Progenitor cell of endocrine pancreas (in vitro differentiated cells): ENCODE results near the gene TAF1A. TPM values are rescaled to one million over a fixed set of nuclear protein-coding genes. Genes with fewer than 3 reads are reported as not detected.

Experiments used
- DNase-seq: peaks from one replicate; pipeline ENCODE4 v3.0.0; 2021; ENCODE audit warnings: low spot score; ENCODE audit not compliant: unreplicated experiment
- H3K27ac Mint-ChIP-seq: 2 replicates; pipeline ENCODE4 v1.8.0; 2021; ENCODE audit warnings: mild to moderate bottlenecking, moderate library complexity, mixed read lengths
- H3K27me3 Mint-ChIP-seq: 2 replicates; pipeline ENCODE4 v1.8.0; 2021; ENCODE audit warnings: mixed read lengths
- H3K36me3 Mint-ChIP-seq: 2 replicates; pipeline ENCODE4 v1.8.0; 2022; ENCODE audit warnings: mixed read lengths; ENCODE audit not compliant: insufficient read depth
- H3K4me1 Mint-ChIP-seq: 2 replicates; pipeline ENCODE4 v1.8.0; 2021; ENCODE audit warnings: low read depth, mixed read lengths
- H3K4me3 Mint-ChIP-seq: 2 replicates; pipeline ENCODE4 v1.8.0; 2021; ENCODE audit warnings: low read depth, mild to moderate bottlenecking, moderate library complexity, mixed read lengths
- H3K9me3 Mint-ChIP-seq: 2 replicates; pipeline ENCODE4 v1.8.0; 2021; ENCODE audit warnings: low read depth, mixed read lengths
- CTCF ChIP-seq: fragments of 200-600 bp; sonication (generic); IDR thresholded peaks from one replicate; pipeline ENCODE4 v1.5.0; 2021; ENCODE audit warnings: antibody characterized with exemption, mild to moderate bottlenecking; ENCODE audit not compliant: unreplicated experiment
- total RNA-seq: library from RNA; stranded (reverse); gene quantifications from 2 replicates; pipeline ENCODE4 v1.2.1, GENCODE V29; 2021

The TAF1A gene
- total RNA-seq, 1 donor from 2014 or later = 19.7 TPM

DNA sequence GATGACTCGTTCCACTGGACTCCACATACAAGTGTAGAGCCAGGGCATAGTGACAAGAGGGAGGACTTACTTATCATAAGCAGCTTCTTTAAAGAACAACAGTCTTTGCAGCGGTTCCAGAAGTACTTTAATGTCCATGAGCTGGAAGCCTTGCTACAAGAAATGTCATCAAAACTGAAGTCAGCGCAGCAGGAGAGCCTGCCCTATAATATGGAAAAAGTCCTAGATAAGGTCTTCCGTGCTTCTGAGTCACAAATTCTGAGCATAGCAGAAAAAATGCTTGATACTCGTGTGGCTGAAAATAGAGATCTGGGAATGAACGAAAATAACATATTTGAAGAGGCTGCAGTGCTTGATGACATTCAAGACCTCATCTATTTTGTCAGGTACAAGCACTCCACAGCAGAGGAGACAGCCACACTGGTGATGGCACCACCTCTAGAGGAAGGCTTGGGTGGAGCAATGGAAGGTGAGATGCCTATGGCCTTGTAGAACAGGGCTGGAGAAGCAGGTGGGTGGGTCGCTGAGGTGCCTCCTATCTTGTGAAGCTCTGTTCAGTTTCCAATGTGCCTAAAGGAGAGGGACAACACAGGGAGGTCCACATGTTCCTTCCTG, 40.3 kb upstream of the TAF1A start:
- no peaks in the 10 kb centered on the region for H3K27me3 Mint-ChIP-seq

GRCh38 chr1:222627232-222627631, 37.5 kb upstream of the TAF1A start:
- no peak for DNase-seq
- Mint-ChIP-seq H3K27ac (no peak overlapping the region), H3K36me3 (peaks cover 21% of the 10 kb centered on the region), H3K9me3 (no peaks in the 10 kb centered on the region), H3K4me3 (no peak overlapping the region), H3K4me1 (no peaks in the 10 kb centered on the region), H3K27me3 (no peaks in the 10 kb centered on the region)
- no peak for TF ChIP-seq CTCF

More for the DNA sequence above, 40.3 kb upstream of the TAF1A start:
- no peaks in the 10 kb centered on the region for H3K4me1 Mint-ChIP-seq
- no peak overlapping the region for H3K4me3 Mint-ChIP-seq
- no peak for TF ChIP-seq CTCF
- no peak overlapping the region for H3K27ac Mint-ChIP-seq
- DNase-seq = no peak
- peaks cover 17% of the 10 kb centered on the region for H3K36me3 Mint-ChIP-seq
- H3K9me3 Mint-ChIP-seq = no peaks in the 10 kb centered on the region

DNA sequence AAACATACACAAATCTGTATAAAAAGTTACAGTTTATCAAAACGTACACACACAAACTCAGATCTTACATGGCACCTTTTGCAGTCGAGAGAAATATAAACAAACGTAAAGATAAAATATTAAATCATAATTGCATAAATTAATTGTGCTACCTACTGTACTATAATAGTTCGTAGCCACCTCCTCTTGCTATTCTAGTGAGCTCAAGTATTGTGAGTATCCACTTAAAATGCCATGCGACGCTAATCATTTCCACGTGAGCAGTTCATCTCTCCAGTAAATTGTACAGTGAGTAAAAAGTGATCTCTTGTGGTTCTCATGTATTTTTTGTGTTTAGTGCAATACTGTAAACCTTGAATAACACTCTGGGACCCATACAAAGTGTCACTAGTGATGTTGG, 34.5 kb upstream of the TAF1A start:
- H3K36me3 Mint-ChIP-seq = peaks cover 18% of the 10 kb centered on the region
- H3K9me3 Mint-ChIP-seq = no peaks in the 10 kb centered on the region
- H3K4me1 Mint-ChIP-seq = peaks cover 3% of the 10 kb centered on the region
- no peaks in the 10 kb centered on the region for H3K27me3 Mint-ChIP-seq
- DNase-seq = no peak
- TF ChIP-seq CTCF = no peak
- no peak overlapping the region for H3K4me3 Mint-ChIP-seq
- no peak overlapping the region for H3K27ac Mint-ChIP-seq

- Mint-ChIP-seq H3K4me3 (no peak overlapping the region), H3K4me1 (peaks cover 7% of the 10 kb centered on the region), H3K27me3 (no peaks in the 10 kb centered on the region), H3K27ac (no peak overlapping the region), H3K36me3 (peaks cover 18% of the 10 kb centered on the region), H3K9me3 (no peaks in the 10 kb centered on the region)
- DNase-seq = no peak
- TF ChIP-seq CTCF = no peak
Measured at GRCh38 chr1:222623458-222623857, 33.7 kb upstream of the TAF1A start.

- TF ChIP-seq CTCF = no peak
- Mint-ChIP-seq H3K9me3 (no peaks in the 10 kb centered on the region), H3K36me3 (peaks cover 15% of the 10 kb centered on the region)
Measured at GRCh38 chr1:222622765-222623164, 33.0 kb upstream of the TAF1A start.

More at GRCh38 chr1:222622765-222623164, 33.0 kb upstream of the TAF1A start:
- Mint-ChIP-seq H3K4me3 (no peak overlapping the region), H3K27me3 (no peaks in the 10 kb centered on the region), H3K27ac (no peak overlapping the region), H3K4me1 (peaks cover 7% of the 10 kb centered on the region)
- DNase-seq = no peak
